ENCODE data around the gene ATP6V1G2. TPM values are rescaled to one million over a fixed set of nuclear protein-coding genes. Genes with fewer than 3 reads are reported as not detected.
A peak's percentile ranks its signal among the peaks of the same experiment; 100 is the strongest.

ATP6V1G2 gene
- polyA plus RNA-seq, 4 donors = 0.81 to 6.3 (median 1.9) TPM

- DNase-seq = peak; percentile 94 to 97
- Histone ChIP-seq H3K4me1 (ENCODE audit: control insufficient read depth in 3 of 3, insufficient read depth in 2 of 3, low read depth in 1 of 3, low read length in 2 of 3) (peaks cover 3 to 15% (median 5%) of the 10 kb centered on the region in 3 donors), H3K9me3 (ENCODE audit: control insufficient read depth in 2 of 2, insufficient read depth in 1 of 2, low read depth in 1 of 2, low read length in 1 of 2) (peaks cover 0 to 3% of the 10 kb centered on the region in 2 donors), H3K4me3 (ENCODE audit: low read depth in 1 of 3, low read length in 3 of 3) (peak within 1 kb of the TSS in 2 of 3 donors; percentile 56 to 66), H3K27ac (ENCODE audit: low read depth in 1 of 3, low read length in 2 of 3) (peak within 1 kb of the TSS; percentile 70 to 86 (median 81)), H3K27me3 (ENCODE audit: control insufficient read depth in 3 of 3, insufficient read depth in 3 of 3, low read length in 3 of 3) (no peaks in the 10 kb centered on the region), H3K36me3 (ENCODE audit: control insufficient read depth in 3 of 3, insufficient read depth in 2 of 3, low read depth in 1 of 3, low read length in 3 of 3) (peaks cover 0 to 18% (median 3%) of the 10 kb centered on the region in 3 donors)
- FAIRE-seq = no peak
- 0% methylated on average over 25 of the region's 25 CpGs for WGBS, 3 donors
These were observed 734 bp upstream of the ATP6V1G2 start, which contains the start of gene NFKBIL1 for GRCh38 chr6:31546958-31547726. Gene NFKBIL1 (plus strand): TSS chr6:31547608. CDS start chr6:31547695, 87 bp downstream.

GRCh38 chr6:31545291-31545690, 1.1 kb downstream of the ATP6V1G2 start:
- WGBS, 3 donors = 77 to 89% (median 86%) methylated on average over 7 of the region's 7 CpGs
- H3K9me3 ChIP-seq (ENCODE audit: control insufficient read depth in 2 of 2, insufficient read depth in 1 of 2, low read depth in 1 of 2, low read length in 1 of 2) = peaks cover 0 to 3% of the 10 kb centered on the region in 2 donors
- FAIRE-seq (no peak), DNase-seq (no peak)
- no peak overlapping the region for H3K27ac ChIP-seq (ENCODE audit: low read depth in 1 of 3, low read length in 2 of 3)
- H3K4me1 ChIP-seq (ENCODE audit: control insufficient read depth in 3 of 3, insufficient read depth in 2 of 3, low read depth in 1 of 3, low read length in 2 of 3) = peaks cover 3 to 17% (median 7%) of the 10 kb centered on the region in 3 donors
- H3K27me3 ChIP-seq (ENCODE audit: control insufficient read depth in 3 of 3, insufficient read depth in 3 of 3, low read length in 3 of 3) = no peaks in the 10 kb centered on the region
- H3K4me3 ChIP-seq (ENCODE audit: low read depth in 1 of 3, low read length in 3 of 3) = no peak overlapping the region
- peaks cover 0 to 8% (median 0%) of the 10 kb centered on the region in 3 donors for H3K36me3 ChIP-seq (ENCODE audit: control insufficient read depth in 3 of 3, insufficient read depth in 2 of 3, low read depth in 1 of 3, low read length in 3 of 3)

- 70 to 83% (median 76%) methylated on average over 2 of the region's 2 CpGs for WGBS, 3 donors
- no peak overlapping the region for H3K27ac ChIP-seq (ENCODE audit: low read depth in 1 of 3, low read length in 2 of 3)
- peaks cover under 1 to 14% (median 4%) of the 10 kb centered on the region in 3 donors for H3K36me3 ChIP-seq (ENCODE audit: control insufficient read depth in 3 of 3, insufficient read depth in 2 of 3, low read depth in 1 of 3, low read length in 3 of 3)
- no peaks in the 10 kb centered on the region for H3K27me3 ChIP-seq (ENCODE audit: control insufficient read depth in 3 of 3, insufficient read depth in 3 of 3, low read length in 3 of 3)
- H3K4me3 ChIP-seq (ENCODE audit: low read depth in 1 of 3, low read length in 3 of 3) = no peak overlapping the region
- FAIRE-seq (no peak), DNase-seq (no peak)
- H3K9me3 ChIP-seq (ENCODE audit: control insufficient read depth in 2 of 2, insufficient read depth in 1 of 2, low read depth in 1 of 2, low read length in 1 of 2) = peaks cover 0 to 3% of the 10 kb centered on the region in 2 donors
- H3K4me1 ChIP-seq (ENCODE audit: control insufficient read depth in 3 of 3, insufficient read depth in 2 of 3, low read depth in 1 of 3, low read length in 2 of 3) = peaks cover 3 to 23% (median 9%) of the 10 kb centered on the region in 3 donors
These were observed 1.7 kb downstream of the ATP6V1G2 start for GRCh38 chr6:31544676-31545075.

GRCh38 chr6:31543639-31544038, 2.8 kb downstream of the ATP6V1G2 start:
- DNase-seq (no peak), FAIRE-seq (no peak)
- no peaks in the 10 kb centered on the region for H3K27me3 ChIP-seq (ENCODE audit: control insufficient read depth in 3 of 3, insufficient read depth in 3 of 3, low read length in 3 of 3)
- H3K4me1 ChIP-seq (ENCODE audit: control insufficient read depth in 3 of 3, insufficient read depth in 2 of 3, low read depth in 1 of 3, low read length in 2 of 3) = peaks cover 3 to 31% (median 9%) of the 10 kb centered on the region in 3 donors
- no peak overlapping the region for H3K4me3 ChIP-seq (ENCODE audit: low read depth in 1 of 3, low read length in 3 of 3)
- peaks cover 0 to 3% of the 10 kb centered on the region in 2 donors for H3K9me3 ChIP-seq (ENCODE audit: control insufficient read depth in 2 of 2, insufficient read depth in 1 of 2, low read depth in 1 of 2, low read length in 1 of 2)
- no peak overlapping the region for H3K27ac ChIP-seq (ENCODE audit: low read depth in 1 of 3, low read length in 2 of 3)
- peaks cover 5 to 19% (median 7%) of the 10 kb centered on the region in 3 donors for H3K36me3 ChIP-seq (ENCODE audit: control insufficient read depth in 3 of 3, insufficient read depth in 2 of 3, low read depth in 1 of 3, low read length in 3 of 3)
- 95% methylated on average over 6 of the region's 6 CpGs for WGBS, 3 donors

- DNase-seq = peak; percentile 98 to 99
- WGBS, 3 donors = 0 to 1% (median 0%) methylated on average over 43 of the region's 43 CpGs
- Histone ChIP-seq H3K4me3 (ENCODE audit: low read depth in 1 of 3, low read length in 3 of 3) (peak within 1 kb of the TSS; percentile 55 to 86 (median 82)), H3K36me3 (ENCODE audit: control insufficient read depth in 3 of 3, insufficient read depth in 2 of 3, low read depth in 1 of 3, low read length in 3 of 3) (peaks cover 7 to 28% (median 8%) of the 10 kb centered on the region in 3 donors), H3K27me3 (ENCODE audit: control insufficient read depth in 3 of 3, insufficient read depth in 3 of 3, low read length in 3 of 3) (no peaks in the 10 kb centered on the region), H3K9me3 (ENCODE audit: control insufficient read depth in 2 of 2, insufficient read depth in 1 of 2, low read depth in 1 of 2, low read length in 1 of 2) (no peaks in the 10 kb centered on the region), H3K27ac (ENCODE audit: low read depth in 1 of 3, low read length in 2 of 3) (peak within 1 kb of the TSS; percentile 92 to 94 (median 92)), H3K4me1 (ENCODE audit: control insufficient read depth in 3 of 3, insufficient read depth in 2 of 3, low read depth in 1 of 3, low read length in 2 of 3) (peaks cover 0 to 23% (median 4%) of the 10 kb centered on the region in 3 donors)
- FAIRE-seq = no peak
These were observed 4.5 kb downstream of the ATP6V1G2 start, which contains the start of gene DDX39B for GRCh38 chr6:31541658-31542521. Gene DDX39B (minus strand): TSS chr6:31542003. CDS start chr6:31540532, 1,471 bp downstream.

GRCh38 chr6:31541059-31541657, 5.2 kb downstream of the ATP6V1G2 start:
- peak; percentile 56 to 70 for DNase-seq
- Histone ChIP-seq H3K4me3 (ENCODE audit: low read depth in 1 of 3, low read length in 3 of 3) (peak overlapping the region; percentile 37 to 86 (median 82)), H3K36me3 (ENCODE audit: control insufficient read depth in 3 of 3, insufficient read depth in 2 of 3, low read depth in 1 of 3, low read length in 3 of 3) (peaks cover 15 to 35% (median 16%) of the 10 kb centered on the region in 3 donors), H3K4me1 (ENCODE audit: control insufficient read depth in 3 of 3, insufficient read depth in 2 of 3, low read depth in 1 of 3, low read length in 2 of 3) (peaks cover 0 to 23% (median 4%) of the 10 kb centered on the region in 3 donors), H3K27me3 (ENCODE audit: control insufficient read depth in 3 of 3, insufficient read depth in 3 of 3, low read length in 3 of 3) (no peaks in the 10 kb centered on the region), H3K9me3 (ENCODE audit: control insufficient read depth in 2 of 2, insufficient read depth in 1 of 2, low read depth in 1 of 2, low read length in 1 of 2) (no peaks in the 10 kb centered on the region), H3K27ac (ENCODE audit: low read depth in 1 of 3, low read length in 2 of 3) (peak overlapping the region; percentile 92 to 94 (median 92))
- 0 to 1% (median 0%) methylated on average over 21 of the region's 21 CpGs for WGBS, 3 donors
- no peak for FAIRE-seq

GRCh38 chr6:31540640-31541039, 5.8 kb downstream of the ATP6V1G2 start:
- Histone ChIP-seq H3K27me3 (ENCODE audit: control insufficient read depth in 3 of 3, insufficient read depth in 3 of 3, low read length in 3 of 3) (no peaks in the 10 kb centered on the region), H3K4me1 (ENCODE audit: control insufficient read depth in 3 of 3, insufficient read depth in 2 of 3, low read depth in 1 of 3, low read length in 2 of 3) (peaks cover 0 to 23% (median 4%) of the 10 kb centered on the region in 3 donors), H3K27ac (ENCODE audit: low read depth in 1 of 3, low read length in 2 of 3) (peak overlapping the region; percentile 92 to 94 (median 92)), H3K9me3 (ENCODE audit: control insufficient read depth in 2 of 2, insufficient read depth in 1 of 2, low read depth in 1 of 2, low read length in 1 of 2) (no peaks in the 10 kb centered on the region), H3K36me3 (ENCODE audit: control insufficient read depth in 3 of 3, insufficient read depth in 2 of 3, low read depth in 1 of 3, low read length in 3 of 3) (peaks cover 16 to 36% (median 19%) of the 10 kb centered on the region in 3 donors), H3K4me3 (ENCODE audit: low read depth in 1 of 3, low read length in 3 of 3) (peak overlapping the region; percentile 37 to 86 (median 82))
- FAIRE-seq (no peak), DNase-seq (no peak)
- WGBS, 3 donors = 4 to 8% (median 6%) methylated on average over 4 of the region's 4 CpGs
